OCI-LY3 (cell line): ENCODE data around the gene CMA1.

Source experiments
- EZH2phosphoT487 ChIP-seq: fragments of 200-600 bp; shearing (Covaris generic); IDR thresholded peaks from 2 replicates; pipeline ENCODE4 v1.6.1; 2018; ENCODE audit warnings: antibody characterized with exemption, mixed run types, low read depth
- TF ChIP-seq, protein P1 (sequence below): fragments of 200-600, 300-600 bp; sonication (generic); IDR thresholded peaks from 2 replicates; pipeline ENCODE4 v1.5.1; 2014; ENCODE audit warnings: antibody characterized with exemption, low read length, low read depth

DNA sequence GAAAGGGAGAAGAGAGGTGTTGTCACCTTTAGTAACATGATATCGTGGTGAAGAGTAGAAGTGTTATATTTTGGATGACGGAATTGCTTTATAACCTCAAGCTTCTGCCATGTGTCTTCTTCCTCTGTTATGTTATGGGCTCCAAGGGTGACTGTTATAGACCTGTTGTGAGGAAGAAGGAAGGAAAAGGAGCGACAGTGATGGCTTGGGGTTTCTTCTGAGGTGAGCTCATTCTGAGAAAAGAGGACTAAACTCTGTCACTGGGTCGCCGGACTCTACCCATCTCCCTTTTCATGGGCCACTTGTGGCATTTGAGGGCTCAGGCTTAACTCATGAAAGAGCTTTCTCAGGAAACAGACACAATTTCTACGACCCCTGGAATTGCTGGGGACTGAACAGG, 1.6 kb downstream of the CMA1 start:
- TF ChIP-seq, protein P1, sequence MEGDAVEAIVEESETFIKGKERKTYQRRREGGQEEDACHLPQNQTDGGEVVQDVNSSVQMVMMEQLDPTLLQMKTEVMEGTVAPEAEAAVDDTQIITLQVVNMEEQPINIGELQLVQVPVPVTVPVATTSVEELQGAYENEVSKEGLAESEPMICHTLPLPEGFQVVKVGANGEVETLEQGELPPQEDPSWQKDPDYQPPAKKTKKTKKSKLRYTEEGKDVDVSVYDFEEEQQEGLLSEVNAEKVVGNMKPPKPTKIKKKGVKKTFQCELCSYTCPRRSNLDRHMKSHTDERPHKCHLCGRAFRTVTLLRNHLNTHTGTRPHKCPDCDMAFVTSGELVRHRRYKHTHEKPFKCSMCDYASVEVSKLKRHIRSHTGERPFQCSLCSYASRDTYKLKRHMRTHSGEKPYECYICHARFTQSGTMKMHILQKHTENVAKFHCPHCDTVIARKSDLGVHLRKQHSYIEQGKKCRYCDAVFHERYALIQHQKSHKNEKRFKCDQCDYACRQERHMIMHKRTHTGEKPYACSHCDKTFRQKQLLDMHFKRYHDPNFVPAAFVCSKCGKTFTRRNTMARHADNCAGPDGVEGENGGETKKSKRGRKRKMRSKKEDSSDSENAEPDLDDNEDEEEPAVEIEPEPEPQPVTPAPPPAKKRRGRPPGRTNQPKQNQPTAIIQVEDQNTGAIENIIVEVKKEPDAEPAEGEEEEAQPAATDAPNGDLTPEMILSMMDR: no peak
- TF ChIP-seq EZH2phosphoT487: no peak
